HG02678 (cell line): ENCODE data around the gene KCNK17.
A peak's percentile ranks its signal among the peaks of the same experiment; 100 is the strongest.

ENCODE experiments used
- ATAC-seq: cut with Tn5 transposase; IDR thresholded peaks from one replicate; pipeline ENCODE4 v1.9.1; 2021; ENCODE audit warnings: mild to moderate bottlenecking, moderate library complexity; ENCODE audit not compliant: unreplicated experiment

KCNK17 gene

DNA sequence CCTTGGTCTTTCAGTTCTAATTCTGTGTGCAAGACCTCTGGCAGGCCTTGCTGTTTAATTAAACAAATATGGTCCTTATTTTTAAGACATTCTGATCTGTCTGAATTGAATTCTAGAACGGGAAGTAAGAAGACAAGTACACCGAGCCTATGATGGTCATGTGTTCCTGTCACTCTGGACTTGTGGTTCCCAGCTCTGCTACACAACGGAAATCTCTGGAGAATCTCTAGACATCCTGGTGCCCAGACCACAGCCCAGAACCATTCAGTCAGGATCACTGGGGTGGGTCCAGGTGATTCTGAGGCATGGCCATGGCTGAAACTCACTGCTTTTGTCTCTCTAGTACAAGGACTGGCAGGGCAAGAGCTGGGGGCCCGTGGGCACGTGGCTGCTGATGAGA, 24.2 kb upstream of the KCNK17 start:
- no peak for ATAC-seq

DNA sequence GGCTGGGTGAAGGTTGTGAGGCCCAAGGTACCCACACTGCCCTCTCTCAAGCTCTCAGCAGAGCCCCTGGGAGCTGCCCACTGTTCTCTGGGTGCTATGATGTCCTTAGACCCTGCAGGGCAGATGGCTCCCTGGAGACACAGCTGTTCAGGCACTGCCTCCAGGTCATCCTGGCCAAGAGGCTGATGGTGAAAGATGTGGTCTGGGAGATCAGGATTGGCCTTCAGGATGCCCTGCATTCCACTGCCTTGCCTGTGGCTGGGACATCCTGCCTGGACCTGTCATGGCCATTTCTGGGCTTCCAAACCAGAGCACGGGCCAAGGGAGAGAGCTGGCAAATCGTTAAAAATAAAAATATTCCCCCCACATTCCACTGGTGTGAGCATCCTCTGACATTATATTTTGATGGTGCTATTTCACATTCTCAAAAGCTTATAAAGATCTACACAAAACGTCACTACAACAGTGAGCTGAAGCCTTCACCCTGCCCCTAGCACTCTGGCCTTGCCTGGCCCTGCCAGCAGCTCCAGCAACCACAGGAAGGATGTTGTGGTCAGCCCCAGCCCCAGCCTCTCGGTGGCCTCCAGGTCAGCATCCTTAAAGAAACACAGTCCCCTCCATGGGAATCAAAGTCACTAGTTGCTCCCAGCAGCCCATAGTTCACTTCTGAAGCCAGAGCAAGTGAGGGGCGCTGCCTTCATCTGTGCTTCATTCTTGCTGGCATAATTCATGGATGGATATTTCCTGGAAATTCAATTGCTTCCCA, 21.7 kb upstream of the KCNK17 start:
- ATAC-seq, result no peak

DNA sequence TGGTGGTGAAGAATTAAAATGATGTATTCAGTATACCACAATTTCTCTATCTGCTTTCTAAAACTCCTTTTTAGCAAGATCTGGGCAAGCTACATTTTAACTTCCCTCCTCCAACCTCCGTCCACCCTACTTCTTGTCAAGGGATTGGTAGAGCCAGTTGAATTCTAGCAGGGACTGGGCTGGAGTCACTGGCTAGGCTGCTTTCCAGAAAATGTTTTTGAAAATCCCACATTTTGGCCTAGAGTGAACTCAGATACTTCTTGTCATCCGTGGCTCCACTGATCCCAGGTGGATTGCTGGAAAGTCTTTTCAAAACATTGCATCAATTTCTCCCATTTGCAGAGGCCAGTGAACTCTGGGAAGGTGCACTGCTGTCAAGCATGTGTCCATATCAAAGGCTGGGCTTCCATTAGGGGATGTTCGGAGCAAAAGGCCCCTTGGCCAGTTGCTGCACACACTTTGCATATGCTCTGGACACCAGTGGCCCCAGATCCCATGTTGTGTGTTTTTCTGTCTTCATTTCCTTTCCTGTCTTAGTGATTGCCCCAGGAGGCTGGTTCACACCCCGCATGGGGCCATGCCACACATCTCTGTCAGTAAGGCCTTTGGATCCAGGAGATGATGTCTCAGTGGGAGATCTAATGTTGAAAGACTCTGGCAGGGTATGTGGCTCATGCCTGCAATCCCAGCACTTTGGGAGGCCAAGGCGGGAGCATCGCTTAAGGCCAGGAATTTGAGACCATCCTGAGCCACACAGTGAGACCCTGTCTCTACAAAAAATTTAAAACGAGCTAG, 19.6 kb upstream of the KCNK17 start:
- ATAC-seq, result no peak

DNA sequence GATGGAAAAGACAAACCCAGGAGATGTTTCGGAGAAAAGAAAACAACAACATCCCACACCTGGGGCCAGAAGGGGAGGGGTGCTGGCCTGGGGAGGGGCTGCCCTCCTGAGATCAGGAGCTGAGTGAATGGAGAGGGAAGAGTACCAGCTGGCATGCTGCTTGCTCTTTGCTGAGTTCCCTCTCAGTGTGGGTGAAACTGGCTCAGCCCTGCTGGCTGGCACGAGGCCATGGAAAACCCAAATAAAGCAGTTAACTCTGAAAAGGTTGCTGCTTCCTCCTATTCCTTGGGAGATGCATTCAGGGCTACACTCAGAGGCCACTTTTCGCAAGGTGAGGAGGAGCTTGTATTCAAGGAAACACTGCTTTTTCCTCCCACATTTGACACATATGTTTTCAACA, 16.3 kb upstream of the KCNK17 start:
- no peak for ATAC-seq

DNA sequence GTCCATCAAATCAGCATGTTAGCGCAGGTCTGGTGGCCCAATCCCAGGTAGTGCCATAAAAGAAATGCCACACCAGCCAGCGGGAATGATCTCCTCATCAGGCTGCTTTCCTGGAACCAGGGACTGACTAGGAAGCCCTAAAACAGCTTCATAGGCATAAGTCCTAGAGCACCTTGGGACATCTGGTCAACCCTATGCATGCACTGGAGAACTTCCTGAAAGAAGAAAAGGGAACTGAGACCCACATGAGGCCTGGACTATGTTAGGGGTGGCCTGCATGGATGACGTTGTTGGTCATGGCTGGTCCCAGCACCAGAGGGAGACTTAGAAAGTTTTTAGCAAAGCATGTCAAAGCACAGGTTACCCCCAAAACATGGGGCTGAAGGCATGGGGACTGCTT, 15.8 kb upstream of the KCNK17 start:
- peak; percentile 82 for ATAC-seq

DNA sequence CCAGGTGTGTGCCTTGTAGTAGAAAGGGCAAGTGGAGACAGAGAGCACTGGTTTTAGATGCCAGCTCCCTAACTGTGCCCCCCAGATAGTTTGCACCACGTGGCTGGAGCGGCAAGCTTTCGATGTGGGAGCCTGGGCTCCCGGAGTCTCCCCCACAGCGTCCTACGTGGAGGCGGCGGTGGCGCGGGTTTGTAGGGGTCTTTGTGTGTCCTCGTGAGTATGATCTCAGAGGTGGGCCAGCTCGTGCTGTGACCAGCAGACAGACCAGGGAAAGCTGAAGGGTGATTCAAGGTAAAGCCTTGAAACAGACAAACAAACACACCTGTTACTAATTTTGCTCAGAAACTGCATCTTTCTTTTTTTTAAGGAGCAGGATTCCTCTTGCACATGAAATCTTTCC, 13.8 kb upstream of the KCNK17 start:
- no peak for ATAC-seq

DNA sequence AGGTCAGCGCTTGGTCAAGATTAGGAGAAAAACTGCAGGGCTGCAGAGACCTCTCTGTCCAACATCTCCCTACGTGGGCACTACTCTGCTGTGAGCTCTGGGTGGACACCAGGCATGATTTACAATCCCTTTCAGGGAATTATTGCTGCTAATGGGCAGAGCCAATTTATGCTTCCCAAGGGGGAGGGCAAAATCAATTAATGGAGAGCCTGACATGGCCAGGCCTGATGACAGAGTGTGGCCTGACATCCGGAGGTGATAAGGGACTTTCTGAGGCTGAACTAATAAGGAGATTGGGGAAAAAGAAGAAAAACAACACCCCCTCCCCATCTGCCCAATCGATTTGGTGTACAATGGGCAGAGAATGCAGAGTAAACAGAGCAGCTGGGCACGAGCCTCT, 13.3 kb upstream of the KCNK17 start:
- no peak for ATAC-seq

DNA sequence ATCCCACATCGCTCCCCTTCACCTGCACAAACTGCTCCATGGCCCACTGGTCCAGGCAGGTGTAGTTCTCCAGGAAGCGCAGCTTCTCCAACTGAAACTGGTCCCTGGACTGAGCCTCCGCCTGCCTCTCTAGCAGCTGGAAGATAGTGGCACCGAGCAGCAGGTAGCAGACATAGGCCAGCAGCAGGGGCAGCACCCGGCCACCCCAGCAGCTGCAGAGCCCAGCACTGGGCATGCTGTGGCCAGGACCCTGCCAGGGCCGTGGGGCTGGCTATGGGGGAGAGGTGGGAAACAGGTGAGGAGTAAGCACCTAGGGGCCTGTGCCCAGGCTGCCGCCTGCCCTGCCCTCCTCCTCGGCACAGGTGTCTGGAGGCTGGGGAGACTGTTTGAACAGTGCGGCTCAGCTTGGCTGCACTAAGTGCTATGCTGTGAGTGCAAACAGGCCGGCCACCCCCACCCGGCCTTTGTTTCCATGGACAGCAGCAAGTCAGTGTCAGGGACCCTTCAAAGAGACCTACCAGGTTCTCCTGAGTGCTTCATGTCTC, 8.2 kb upstream of the KCNK17 start, which contains the start of gene KCNK16:
Gene KCNK16 (minus strand): TSS at position 397 of the 545 bp plus-strand sequence. CDS start 162 bp downstream, at position 235.
- ATAC-seq, result no peak

DNA sequence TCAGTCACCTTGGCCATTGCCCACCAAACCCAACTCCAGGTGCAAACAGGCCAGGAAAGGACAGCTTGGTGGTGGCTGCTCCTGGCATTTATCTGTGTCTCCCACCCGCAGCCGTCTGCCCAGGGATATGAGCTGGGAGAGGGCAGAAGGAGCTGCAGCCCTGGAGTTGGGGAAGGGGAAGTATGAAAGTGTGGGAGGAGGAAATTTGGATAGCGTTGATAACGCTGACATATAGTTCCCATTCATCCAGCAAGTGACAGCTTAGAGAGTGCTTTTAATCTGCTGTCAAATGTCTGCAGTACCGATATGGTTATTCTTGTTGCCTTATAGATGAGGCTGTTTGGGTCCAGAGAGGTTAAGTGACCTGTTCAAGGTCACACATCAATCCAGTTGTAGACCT, 7.5 kb upstream of the KCNK17 start:
- ATAC-seq, result no peak

DNA sequence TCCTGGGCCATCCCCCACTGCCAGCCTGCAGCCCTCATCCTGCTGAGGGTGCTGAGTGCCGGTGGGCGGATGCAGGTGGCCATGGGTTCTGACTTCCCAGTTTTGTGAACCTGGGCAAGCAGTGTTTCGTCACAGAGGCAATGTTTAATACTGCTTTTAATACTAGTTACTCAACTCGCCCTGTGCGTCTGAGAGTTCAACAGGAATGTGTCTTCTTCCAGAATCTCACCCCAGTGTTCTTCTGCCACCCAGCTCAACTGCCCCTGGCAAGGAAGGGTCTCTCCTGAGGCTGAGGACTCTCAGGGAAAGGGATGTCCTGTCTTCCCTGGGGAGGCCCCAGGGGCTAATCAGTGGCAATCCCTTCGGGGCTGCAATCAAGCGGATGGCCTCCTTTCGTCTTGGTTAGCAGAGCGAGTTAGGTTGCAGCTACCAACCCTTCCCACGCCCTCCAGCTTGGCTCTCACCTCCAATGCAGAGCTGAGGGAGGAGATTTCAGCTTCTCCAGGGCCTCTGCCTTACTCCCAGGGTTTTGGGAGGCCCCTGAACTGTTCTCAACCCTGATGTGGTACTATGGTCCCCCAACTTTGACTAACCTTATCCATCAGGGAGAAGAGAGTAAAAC, 6.3 kb upstream of the KCNK17 start:
- ATAC-seq, result no peak

DNA sequence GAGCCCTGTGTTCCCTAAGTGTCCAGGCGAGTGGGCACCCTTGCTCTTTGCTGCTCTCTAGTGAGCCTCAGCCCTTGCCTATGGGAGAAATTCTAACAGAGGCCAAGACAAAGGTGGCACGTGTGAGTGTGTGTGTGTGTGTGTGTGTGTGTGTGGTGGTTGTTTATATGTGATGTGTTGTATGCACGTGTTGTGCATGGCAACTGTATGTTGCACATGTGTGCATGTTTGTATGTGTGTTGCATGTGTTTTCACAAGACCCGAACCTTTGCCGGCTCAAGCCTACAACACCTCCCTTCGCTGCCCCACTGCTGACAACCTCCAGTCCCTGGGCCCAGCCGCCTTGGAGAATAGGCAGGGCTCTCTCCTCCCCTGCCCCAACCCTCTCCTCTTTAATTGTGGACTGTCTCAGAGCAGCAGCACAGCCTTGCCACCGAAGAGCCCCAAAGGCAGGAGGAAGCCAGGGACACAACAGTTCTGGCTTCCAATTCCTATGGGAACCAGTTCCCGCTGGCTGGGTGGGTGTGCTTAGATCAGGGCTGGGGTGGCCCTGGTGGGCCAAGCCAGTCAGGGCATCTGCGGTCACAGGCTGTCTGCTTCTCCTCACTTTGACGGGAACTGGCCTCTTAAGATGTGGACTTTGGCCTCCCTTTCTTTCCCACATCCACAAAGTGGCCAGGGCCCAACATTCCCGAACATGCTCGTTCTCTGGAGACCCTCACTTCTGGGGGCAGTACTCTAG, 5.6 kb upstream of the KCNK17 start:
- ATAC-seq, result no peak

DNA sequence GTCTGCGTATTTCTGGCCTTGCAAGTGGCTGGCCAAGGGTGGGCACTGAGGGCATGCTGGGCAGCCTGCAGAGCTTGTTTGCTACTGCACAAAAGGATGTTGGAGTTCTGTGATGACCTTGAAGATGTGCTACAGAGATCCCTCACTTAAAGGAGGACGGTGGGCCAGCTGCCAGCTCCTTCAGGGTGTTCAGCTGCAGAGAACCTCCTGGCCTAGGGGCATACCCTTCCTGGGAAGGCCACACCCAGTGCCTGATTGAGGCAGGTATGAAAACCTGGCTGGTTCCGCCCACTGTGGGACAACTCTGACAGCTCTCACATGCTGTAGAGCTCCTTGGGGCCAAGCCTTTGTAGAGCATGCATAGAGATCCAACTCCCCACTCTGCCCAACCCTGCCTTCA, 3.0 kb upstream of the KCNK17 start:
- ATAC-seq, result no peak

DNA sequence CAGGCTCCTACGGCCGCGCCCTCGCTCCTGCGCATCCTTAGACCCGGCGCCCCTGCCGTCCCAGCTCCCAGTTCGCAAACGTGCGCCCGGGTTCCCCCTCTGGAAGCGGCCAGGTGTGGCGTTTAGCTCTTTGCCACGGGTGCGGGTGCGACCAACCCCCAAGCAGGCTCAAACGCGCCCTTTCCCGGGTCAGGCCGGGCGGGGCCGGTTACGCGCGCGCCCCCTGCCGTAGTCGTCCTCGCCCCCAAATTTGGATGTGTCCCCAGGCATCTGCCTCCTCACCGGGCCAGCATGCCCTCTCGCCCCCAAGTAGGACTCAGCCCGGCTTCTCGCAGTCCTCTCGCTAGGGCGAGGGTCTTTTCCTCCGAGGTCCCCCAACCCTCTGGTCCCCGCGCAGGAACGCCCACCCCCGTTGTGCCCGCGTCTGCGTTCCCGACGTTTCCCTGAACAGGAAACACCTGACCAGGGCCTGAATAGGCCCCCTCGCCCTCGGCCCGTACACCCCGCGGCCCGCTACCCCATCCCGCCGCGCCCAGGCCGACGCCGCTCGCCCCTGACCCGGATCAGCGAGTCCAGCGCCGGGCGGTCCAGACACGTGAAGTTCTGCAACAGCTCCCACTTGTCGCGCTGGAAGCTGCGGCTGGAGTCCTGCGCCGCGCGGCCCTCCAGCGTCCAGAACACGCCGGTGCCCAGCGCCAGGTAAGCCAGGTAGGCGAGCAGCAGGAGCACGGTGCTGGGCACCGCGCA, 520 bp downstream of the KCNK17 start:
- no peak for ATAC-seq

DNA sequence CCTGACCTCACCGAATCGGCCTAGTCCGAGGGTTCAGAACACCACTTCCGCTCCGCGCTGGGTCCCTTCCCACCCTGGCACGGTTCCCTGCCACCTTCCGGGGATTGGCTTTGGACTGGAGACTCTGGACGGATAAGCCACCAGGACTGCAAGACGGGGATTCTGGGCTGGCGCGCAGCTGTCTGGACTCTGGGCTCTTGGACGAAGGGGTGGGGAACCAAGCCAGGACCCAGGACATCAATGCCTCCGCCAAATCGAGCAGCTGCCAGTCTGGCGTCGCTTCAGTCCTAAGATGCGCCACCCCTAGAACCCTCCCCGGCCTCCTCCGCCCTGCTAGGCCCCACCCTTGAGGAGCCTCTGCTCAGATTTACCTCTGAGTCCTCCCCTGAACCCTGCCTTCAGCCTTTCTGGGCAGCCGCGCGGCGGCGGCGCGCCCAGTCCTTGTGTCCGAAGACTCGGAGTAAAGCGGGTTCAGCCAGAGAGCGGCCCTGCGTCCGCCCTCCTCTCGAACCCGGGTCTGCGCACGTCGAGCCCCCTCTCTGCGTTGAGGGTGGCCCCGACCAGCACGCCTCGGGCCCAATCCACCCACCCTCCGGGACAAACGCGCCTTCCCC, 1.2 kb downstream of the KCNK17 start:
- no peak for ATAC-seq

DNA sequence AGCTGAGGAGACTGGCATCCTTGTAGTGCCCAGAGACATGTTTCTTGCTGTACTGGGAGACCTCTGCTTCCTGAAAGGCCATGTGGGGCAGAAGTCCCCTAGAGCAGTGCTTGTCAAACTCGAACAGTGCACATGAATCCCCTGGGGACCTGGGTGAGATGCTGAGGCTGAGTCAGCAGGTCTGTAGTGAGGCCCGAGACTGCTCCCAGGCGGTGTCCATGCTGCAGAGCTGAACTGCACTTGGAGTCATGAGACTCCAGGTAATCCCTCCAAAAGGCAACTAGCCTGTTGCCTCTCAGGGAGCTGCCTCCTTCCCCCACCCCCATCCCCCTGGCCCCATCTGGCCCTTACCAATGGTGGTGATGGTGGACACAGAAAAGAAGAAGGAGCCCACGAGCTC, 3.7 kb downstream of the KCNK17 start:
- no peak for ATAC-seq

DNA sequence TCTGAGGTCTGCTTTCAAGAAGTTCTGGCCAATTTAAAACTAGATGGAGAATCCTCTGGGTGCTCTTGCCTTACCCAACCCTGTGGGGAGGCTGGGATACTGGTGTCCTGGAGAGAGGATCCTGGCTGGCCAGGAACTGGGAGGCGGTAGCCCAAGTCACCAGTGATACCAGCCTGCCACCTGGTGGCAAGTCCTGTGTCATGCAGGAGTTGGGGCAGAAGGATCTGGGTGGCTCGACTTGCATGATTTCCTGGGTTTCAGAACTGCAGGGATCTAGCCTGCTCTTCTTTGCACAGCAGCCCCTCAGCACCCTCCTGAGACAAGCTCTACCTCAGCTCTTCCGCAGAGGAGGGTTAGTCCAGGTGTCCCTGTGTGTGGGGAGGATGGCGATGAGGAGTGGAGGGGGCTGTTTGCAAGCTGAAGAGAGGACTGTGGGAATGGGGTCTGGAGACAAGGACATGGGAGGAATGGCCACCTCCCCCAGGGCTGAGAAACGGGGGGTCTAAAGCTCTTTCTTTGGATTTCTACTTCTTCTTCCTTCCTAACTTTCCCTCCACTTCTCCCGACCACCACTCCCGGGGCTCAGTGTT, 4.2 kb downstream of the KCNK17 start:
- no peak for ATAC-seq

DNA sequence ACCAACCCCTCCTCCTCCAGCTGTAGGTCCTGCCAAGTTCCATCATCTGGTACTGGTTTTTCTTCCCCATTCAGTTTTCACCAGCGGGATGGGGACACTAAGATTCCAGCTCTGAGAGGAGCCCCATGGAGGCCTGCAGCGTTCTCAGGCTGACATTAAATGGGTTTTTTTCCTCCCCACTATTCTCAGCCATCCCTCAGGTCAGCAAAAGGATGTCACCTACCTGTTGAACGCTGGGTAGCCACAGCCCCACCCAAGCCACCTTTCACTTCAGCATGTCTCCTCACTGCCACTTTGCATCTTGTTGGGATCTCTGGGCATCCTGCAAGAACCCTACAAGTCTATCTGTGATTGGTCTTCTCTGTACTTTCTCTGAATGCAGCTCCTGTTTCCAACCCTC, 6.8 kb downstream of the KCNK17 start:
- ATAC-seq, result no peak

DNA sequence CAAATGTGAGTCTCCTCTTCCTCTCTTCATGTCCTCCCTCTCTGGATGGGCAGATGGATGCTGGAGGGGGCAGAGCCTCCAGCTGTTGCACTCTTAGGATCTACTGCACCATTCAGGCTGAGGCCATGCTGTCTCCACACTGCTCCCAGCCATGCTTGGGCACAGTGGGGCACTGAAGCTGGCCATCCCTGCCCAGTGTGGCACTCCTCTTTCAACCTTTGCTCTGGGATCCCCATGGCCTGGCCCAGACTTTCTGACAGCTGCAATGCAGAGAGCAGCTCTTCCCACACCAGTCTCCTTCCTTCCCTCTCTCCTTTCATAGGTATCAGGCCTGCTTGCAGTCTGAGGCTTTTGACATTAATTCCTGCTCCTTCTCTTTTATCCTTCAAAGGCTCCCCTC, 9.3 kb downstream of the KCNK17 start:
- no peak for ATAC-seq

DNA sequence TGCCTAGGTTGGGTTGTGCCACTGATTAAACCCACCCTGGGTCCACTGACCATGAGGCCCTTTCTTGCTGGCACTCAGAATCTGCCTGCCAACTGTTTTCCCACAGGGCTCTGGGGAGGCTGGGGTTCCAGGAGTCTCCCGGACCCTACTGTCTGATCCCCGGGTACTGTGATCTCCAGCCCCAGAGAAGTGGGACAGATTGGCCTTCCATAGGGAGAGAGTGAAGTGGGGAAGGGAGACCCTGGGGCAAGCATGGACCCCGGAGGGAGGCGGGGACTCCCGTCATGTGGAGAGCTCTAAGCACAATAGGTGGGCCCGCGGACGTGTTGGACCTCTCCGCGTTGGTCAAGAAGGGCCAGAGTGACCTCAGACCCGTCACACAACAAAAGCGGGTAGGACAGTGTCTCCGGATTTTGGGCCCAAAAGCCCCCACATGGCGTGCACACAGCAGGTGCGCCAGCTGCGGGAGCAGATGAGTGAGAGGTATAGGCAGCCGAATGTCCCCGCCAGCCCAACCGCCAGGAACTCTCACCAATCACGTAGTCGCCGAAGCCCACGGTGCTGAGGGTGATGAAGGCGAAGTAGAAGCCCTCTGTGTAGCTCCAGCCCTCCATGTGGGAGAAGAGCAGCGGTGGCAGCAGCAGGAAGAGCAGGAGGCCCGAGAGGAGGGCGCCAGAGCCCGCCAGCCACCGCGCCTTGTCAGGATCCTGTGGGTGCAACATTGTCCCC, 10.6 kb downstream of the KCNK17 start:
- ATAC-seq, result no peak
